GM18526 (cell line): ENCODE measurements around the gene MORC1.

Experiments used
- POLR2A ChIP-seq: IDR thresholded peaks from 3 replicates; pipeline ENCODE4 v1.6.1; 2011; ENCODE audit not compliant: insufficient read length; ENCODE audit errors: extremely low read depth

MORC1 gene

DNA sequence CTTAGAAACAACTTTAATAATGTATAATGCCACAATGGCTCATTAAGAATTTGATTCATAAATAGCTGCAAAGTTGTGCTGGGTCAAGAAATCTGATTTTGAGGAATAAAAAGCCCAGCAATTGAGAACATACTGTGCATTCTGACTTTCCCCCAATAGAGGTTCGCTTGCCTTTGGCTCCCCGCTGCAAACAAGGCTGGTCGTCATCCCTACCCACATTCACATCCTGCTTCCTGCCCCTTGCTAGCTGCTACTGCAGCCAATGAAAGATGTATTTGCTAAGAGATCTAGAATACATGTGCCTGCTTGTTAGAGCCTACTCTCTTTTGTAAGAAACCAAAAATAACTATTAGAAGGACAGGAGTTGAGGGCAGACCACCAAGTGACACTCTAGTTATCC, 112.5 kb downstream of the MORC1 start:
- no peak for TF ChIP-seq POLR2A

DNA sequence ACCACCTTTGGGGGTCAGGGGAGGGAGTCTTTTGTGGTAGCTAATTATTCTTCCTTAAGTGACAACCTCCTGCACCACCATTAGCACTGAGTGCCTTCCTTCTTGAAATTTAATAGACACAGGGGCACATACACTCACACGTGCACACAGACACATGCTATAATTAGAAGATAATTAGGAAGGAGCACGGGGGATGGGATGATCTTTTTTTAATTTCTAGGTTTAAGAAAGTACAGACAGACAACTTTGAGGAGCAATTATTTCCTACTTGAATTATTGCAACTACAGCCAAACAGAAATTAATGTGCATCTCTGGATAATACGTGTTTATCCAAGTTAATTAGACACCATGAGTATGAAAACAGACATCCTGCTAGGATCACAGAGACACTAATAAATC, 119.5 kb downstream of the MORC1 start:
- TF ChIP-seq POLR2A, result no peak

DNA sequence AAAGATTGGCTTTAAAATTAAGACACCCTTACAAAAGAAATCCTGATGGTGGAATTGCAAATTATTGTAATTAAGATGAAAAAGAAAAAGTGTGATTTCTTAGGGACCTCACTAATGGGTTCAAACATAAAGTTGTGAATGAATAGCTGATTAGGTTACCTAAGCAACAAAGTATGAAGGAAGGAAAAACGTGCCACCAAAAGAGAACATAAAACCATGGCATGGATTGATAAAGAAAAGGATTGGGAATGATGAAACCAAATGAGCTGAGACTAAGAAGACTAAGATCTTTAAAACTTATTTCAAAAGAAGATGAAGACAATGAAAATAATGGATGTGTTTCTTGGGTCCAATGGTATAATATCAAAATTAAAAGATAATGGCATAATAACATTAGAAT, 132.1 kb downstream of the MORC1 start:
- TF ChIP-seq POLR2A, result no peak

- no peak for TF ChIP-seq POLR2A
Observed at GRCh38 chr3:108983051-108983450, 134.9 kb downstream of the MORC1 start.

- TF ChIP-seq POLR2A, result no peak
Observed at GRCh38 chr3:108976058-108976457, 141.9 kb downstream of the MORC1 start.

DNA sequence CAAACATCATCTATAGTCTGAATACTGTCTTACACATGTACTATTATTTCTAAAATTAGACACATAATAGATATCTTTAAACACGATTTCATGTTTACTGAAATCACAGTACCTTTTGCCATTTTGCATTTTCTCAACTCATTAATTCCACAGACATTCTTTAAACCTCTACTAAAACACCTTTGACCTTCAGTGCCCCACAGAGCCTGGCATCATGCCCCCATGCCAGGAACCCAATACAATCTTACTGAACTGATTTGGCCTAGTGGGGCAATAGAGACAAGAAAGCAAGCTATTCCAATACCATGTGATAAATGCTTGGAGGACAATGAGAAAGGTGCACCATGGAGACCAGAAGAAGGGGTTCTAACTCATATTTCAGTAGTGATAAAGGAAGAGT, 144.9 kb downstream of the MORC1 start:
- no peak for TF ChIP-seq POLR2A

GRCh38 chr3:108972482-108972881, 145.5 kb downstream of the MORC1 start:
- no peak for TF ChIP-seq POLR2A

- TF ChIP-seq POLR2A, result no peak
Observed at GRCh38 chr3:108970561-108970960, 147.4 kb downstream of the MORC1 start.

DNA sequence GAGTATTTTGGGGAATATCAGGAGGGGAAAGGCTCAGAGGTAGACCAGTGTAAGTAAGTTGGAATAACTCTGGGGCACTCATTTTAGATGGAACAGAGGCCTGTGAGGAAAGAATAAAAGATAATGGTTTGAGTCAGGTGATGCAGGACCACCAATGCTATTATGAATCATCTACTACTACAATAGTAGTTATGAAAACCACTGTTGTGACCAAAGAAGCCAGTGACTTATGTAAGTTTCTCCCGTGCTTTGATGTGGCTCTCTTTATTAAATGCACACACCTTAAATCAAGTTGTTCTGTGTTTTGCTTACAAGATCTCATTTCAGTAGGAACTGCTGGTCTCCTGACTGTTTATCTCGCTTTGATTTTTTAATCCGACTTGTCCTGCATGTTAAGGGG, 151.2 kb downstream of the MORC1 start:
- no peak for TF ChIP-seq POLR2A

DNA sequence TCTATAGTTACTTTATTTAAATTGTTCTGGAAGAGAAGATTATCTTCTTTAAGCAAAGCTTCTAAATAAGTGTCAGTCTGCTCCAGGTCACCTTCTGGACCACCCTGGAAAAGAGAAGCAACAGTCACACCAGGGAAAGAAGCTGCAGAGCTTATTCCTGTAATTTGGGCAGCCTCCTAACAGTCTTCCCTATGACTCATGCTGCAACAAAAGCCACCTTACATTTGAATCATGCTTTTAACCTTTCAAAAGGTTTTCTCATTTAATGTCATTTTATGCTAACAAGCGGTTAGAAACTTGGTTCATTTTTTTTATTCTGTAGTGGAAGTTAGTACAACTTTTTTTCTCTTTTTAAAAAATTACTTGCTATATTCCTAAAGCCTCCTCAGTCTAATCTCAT, 158.9 kb downstream of the MORC1 start:
- TF ChIP-seq POLR2A, result no peak

GRCh38 chr3:108953700-108954099, 164.2 kb downstream of the MORC1 start, which contains the start of gene GUCA1C:
GUCA1C (minus strand) TSS chr3:108953879; CDS start chr3:108953762, 117 bp downstream.
- no peak for TF ChIP-seq POLR2A

DNA sequence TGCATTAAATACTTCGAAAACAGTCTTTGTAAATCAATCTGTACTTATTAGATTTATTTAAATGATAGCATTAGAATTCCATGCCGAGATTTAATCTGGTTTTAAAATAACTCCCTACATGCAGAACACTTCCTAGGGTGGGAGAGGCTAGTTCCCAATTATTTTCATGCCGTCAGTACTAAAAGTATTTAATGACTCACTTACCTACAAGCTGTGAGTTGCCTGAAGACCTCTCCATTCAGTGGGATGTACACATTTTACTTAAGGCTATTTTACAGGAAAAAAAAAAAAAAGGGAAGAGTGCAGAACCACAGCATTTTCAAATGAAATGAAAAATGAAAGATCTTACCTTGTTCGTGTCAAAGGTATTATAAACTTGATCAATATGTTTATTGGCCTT, 164.7 kb downstream of the MORC1 start:
- TF ChIP-seq POLR2A, result no peak

GRCh38 chr3:108951820-108952501, 166.0 kb downstream of the MORC1 start:
- no peak for TF ChIP-seq POLR2A

DNA sequence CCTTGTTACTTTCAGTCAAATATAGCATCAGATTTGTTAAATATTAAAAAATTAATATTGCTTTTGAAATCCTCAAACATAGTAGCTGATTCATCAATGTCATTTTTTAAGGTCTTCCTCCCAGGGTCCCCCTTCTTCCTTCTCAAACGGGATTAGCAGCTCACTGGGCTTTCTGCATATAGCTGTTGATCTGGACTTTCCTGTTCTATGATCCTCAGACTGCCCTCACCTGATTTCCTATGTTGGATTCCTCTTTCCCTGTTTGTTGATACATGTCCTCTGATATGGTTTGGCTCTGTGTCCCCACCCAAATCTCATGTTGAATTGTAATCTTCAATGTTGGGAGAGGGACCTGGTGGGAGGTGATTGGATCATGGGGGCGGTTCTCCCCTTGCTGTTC, 170.1 kb downstream of the MORC1 start:
- TF ChIP-seq POLR2A, result no peak

GRCh38 chr3:108946292-108947285, 171.3 kb downstream of the MORC1 start:
- TF ChIP-seq POLR2A, result no peak

GRCh38 chr3:108940568-108941263, 177.2 kb downstream of the MORC1 start:
- no peak for TF ChIP-seq POLR2A

DNA sequence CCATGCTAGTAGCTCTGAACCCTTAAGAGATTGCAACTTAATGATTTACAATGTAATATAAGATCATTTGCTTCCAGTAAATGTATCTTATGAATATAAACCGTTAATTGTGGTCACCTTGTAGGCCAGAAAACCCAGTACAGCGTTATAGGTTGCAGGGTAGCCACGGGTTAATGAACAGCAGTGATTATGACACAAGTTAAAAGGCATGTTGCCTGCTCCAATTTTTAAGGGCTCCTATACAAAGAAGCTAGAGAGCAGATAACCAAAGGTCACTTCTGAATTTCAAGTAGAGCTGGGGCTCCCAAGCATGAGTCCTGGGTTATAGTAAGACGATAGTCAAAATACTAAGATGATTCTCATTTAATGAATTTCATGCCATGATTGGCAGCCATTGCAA, 177.8 kb downstream of the MORC1 start:
- TF ChIP-seq POLR2A, result no peak
